Gastroesophageal sphincter (tissue), 3 donors: ENCODE measurements around the gene KCNMA1.

Source experiments
- EP300 ChIP-seq: sonication (generic); formaldehyde crosslinking; IDR thresholded peaks from one replicate; pipeline ENCODE4 v1.6.1; 2017; ENCODE audit warnings: antibody characterized with exemption, mild to moderate bottlenecking
- POLR2AphosphoS5 ChIP-seq: sonication (generic); formaldehyde crosslinking; IDR thresholded peaks from one replicate; pipeline ENCODE4 v1.6.1; 2017; ENCODE audit warnings: antibody characterized with exemption
- TF ChIP-seq, protein P1 (sequence below), 4 experiments: fragments of 200-600 bp in 2 of 4; fragments of 450-650 bp in 2 of 4; sonication (generic) in 1 of 4; IDR thresholded peaks; one replicate each; pipeline ENCODE4 v1.5.1; 2017 to 2019; ENCODE audit warnings: antibody characterized with exemption in 4 of 4, mild to moderate bottlenecking in 2 of 4, moderate library complexity in 2 of 4

DNA sequence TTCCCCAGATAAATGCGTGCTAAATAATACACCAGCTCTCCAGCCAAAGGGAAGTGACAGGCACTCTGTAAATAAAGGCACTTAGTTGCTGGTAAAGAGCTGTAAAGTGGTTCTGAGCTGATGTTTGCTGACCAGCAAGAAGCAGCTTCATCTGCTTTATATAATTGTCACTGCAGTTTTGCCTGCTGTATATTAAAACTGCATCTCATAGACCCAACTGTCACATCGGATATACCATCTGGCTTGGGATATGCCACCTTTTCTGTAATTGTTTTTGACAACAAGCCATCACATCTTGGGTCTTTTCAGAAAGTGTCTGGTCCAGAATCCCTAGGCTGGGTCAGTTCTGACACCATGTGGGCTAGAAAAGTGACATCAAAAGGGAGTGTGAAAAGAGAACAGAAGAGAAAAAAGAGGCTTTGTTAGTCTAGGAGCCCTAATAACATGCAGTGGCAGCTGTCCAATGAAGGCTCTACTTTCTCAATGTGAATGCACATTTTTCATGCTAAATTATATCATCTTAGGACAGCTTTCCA is 697.6 kb downstream of the KCNMA1 start:
- TF ChIP-seq POLR2AphosphoS5 (no peak), EP300 (no peak)
- TF ChIP-seq, protein P1, sequence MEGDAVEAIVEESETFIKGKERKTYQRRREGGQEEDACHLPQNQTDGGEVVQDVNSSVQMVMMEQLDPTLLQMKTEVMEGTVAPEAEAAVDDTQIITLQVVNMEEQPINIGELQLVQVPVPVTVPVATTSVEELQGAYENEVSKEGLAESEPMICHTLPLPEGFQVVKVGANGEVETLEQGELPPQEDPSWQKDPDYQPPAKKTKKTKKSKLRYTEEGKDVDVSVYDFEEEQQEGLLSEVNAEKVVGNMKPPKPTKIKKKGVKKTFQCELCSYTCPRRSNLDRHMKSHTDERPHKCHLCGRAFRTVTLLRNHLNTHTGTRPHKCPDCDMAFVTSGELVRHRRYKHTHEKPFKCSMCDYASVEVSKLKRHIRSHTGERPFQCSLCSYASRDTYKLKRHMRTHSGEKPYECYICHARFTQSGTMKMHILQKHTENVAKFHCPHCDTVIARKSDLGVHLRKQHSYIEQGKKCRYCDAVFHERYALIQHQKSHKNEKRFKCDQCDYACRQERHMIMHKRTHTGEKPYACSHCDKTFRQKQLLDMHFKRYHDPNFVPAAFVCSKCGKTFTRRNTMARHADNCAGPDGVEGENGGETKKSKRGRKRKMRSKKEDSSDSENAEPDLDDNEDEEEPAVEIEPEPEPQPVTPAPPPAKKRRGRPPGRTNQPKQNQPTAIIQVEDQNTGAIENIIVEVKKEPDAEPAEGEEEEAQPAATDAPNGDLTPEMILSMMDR (IDR thresholded peaks at IDR 0.05) = no peak
